Mucosa of rectum (tissue), 2 donors: ENCODE measurements around the gene ANO6.

Experiments used
- H3K27ac ChIP-seq, 2 donors: one replicate each; pipeline ENCODE4 v1.7.0; 2013; ENCODE audit warnings: inconsistent platforms in 2 of 2, low read depth in 2 of 2, low read length in 2 of 2
- H3K27me3 ChIP-seq, 2 donors: one replicate each; pipeline ENCODE4 v1.7.0; 2013; ENCODE audit warnings: low read length in 2 of 2; ENCODE audit not compliant: control insufficient read depth in 2 of 2, insufficient read depth in 2 of 2
- H3K36me3 ChIP-seq, 2 donors: one replicate each; pipeline ENCODE4 v1.7.0; 2013; ENCODE audit warnings: low read length in 2 of 2; ENCODE audit not compliant: control insufficient read depth in 2 of 2, insufficient read depth in 2 of 2
- H3K4me1 ChIP-seq, 2 donors: one replicate each; pipeline ENCODE4 v1.7.0; 2013; ENCODE audit warnings: low read length in 2 of 2, mild to moderate bottlenecking in 1 of 2; ENCODE audit not compliant: control insufficient read depth in 2 of 2, insufficient read depth in 2 of 2
- H3K4me3 ChIP-seq, 2 donors: one replicate each; pipeline ENCODE4 v1.7.0; 2013; ENCODE audit warnings: low read length in 2 of 2
- H3K9ac ChIP-seq, 2 donors: one replicate each; pipeline ENCODE4 v1.7.0; 2013; ENCODE audit warnings: low read length in 2 of 2, low read depth in 1 of 2, mild to moderate bottlenecking in 1 of 2
- H3K9me3 ChIP-seq, 2 donors: one replicate each; pipeline ENCODE4 v1.7.0; 2013; ENCODE audit warnings: low read length in 2 of 2; ENCODE audit not compliant: control insufficient read depth in 2 of 2
- donor health status: healthy.
- donor health status: Normal muscosa, but diverticular disease.

Gene ANO6

GRCh38 chr12:45468751-45469615 is 253.1 kb downstream of the ANO6 start:
- H3K27ac ChIP-seq = no peak overlapping the region
- H3K4me1 ChIP-seq = no peaks in the 10 kb centered on the region
- no peak overlapping the region for H3K9ac ChIP-seq
- no peak overlapping the region for H3K4me3 ChIP-seq
- H3K36me3 ChIP-seq = no peaks in the 10 kb centered on the region
- no peaks in the 10 kb centered on the region for H3K9me3 ChIP-seq
- no peaks in the 10 kb centered on the region for H3K27me3 ChIP-seq

GRCh38 chr12:45469902-45470301 is 254.0 kb downstream of the ANO6 start:
- no peaks in the 10 kb centered on the region for H3K9me3 ChIP-seq
- no peak overlapping the region for H3K9ac ChIP-seq
- H3K4me1 ChIP-seq = no peaks in the 10 kb centered on the region
- H3K27me3 ChIP-seq = no peaks in the 10 kb centered on the region
- H3K36me3 ChIP-seq = no peaks in the 10 kb centered on the region
- no peak overlapping the region for H3K4me3 ChIP-seq
- no peak overlapping the region for H3K27ac ChIP-seq

GRCh38 chr12:45473636-45474035 is 257.7 kb downstream of the ANO6 start:
- Histone ChIP-seq H3K27ac (no peak overlapping the region), H3K9me3 (peaks cover 0 to under 1% of the 10 kb centered on the region in 2 donors), H3K9ac (no peak overlapping the region), H3K4me3 (no peak overlapping the region), H3K36me3 (no peaks in the 10 kb centered on the region), H3K27me3 (no peaks in the 10 kb centered on the region), H3K4me1 (no peaks in the 10 kb centered on the region)

DNA sequence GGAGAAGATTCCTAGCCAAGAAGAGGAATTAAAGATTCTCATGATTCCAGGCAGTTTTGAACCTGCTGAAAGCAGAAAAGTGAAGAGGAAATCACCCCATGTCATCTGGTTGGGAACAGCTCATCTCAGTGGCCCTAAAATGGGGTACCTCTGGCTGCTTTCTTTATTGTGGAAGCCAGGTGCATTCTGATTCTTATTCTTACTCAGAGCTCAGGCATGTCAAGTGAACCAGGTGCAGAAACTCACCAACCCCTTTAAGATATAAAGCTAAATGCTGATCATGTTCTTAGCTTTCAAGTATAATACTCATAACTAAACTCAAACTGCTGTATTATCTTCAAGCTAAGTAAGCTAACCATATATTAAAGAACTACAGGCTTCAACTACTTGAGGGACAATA is 259.7 kb downstream of the ANO6 start:
- Histone ChIP-seq H3K4me1 (no peaks in the 10 kb centered on the region), H3K27ac (no peak overlapping the region), H3K4me3 (no peak overlapping the region), H3K9ac (no peak overlapping the region), H3K9me3 (peaks cover 0 to 6% of the 10 kb centered on the region in 2 donors), H3K27me3 (no peaks in the 10 kb centered on the region), H3K36me3 (no peaks in the 10 kb centered on the region)

- Histone ChIP-seq H3K36me3 (no peaks in the 10 kb centered on the region), H3K4me1 (no peaks in the 10 kb centered on the region), H3K27me3 (no peaks in the 10 kb centered on the region), H3K9ac (no peak overlapping the region), H3K9me3 (peaks cover 0 to 6% of the 10 kb centered on the region in 2 donors), H3K4me3 (no peak overlapping the region), H3K27ac (no peak overlapping the region)
Measured at GRCh38 chr12:45477526-45477925, 261.6 kb downstream of the ANO6 start.

DNA sequence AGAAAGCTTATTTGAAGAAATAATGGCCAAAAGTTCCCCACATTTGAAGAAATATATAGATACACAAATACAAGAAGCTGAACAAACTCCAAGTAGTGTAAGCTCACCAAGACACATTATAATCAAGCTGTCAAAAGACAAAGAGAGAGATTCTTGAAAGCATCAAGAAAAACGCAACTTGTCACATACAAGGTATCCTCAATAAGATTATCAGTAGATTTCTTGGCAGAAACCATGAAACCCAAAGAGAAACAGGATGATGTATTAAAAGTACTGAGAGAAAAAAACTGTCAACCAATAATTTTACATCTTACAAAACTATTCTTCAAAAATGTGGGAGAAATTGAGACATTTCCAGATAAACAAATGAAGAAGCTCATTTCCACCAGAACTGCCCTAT is 263.0 kb downstream of the ANO6 start:
- Histone ChIP-seq H3K4me3 (no peak overlapping the region), H3K27ac (no peak overlapping the region), H3K9ac (no peak overlapping the region), H3K36me3 (no peaks in the 10 kb centered on the region), H3K27me3 (no peaks in the 10 kb centered on the region), H3K4me1 (no peaks in the 10 kb centered on the region), H3K9me3 (peaks cover 0 to 6% of the 10 kb centered on the region in 2 donors)

- no peaks in the 10 kb centered on the region for H3K27me3 ChIP-seq
Measured at GRCh38 chr12:45481746-45482145, 265.9 kb downstream of the ANO6 start.

DNA sequence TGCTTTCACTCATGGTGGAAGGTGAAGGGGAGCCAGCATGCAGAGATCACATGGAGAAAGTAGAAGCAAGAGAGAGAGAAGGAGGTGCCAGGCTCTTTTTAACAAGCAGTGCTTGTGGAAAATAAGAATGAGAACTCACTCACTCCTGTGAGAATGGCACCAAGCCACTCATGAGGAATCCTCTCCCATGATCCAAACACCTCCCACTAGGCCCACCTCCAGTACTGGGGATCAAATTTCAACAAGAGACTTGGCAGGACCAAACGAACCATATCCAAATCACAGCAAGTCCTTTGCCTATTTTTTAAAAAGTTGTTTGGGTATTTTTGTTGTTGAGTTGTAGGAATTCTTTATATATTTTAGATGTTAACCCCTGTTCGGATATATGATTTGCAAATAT is 267.7 kb downstream of the ANO6 start:
- no peak overlapping the region for H3K9ac ChIP-seq
- H3K36me3 ChIP-seq = no peaks in the 10 kb centered on the region
- no peaks in the 10 kb centered on the region for H3K4me1 ChIP-seq
- peaks cover 0 to 6% of the 10 kb centered on the region in 2 donors for H3K9me3 ChIP-seq
- H3K4me3 ChIP-seq = no peak overlapping the region
- no peaks in the 10 kb centered on the region for H3K27me3 ChIP-seq
- H3K27ac ChIP-seq = no peak overlapping the region

More at GRCh38 chr12:45481746-45482145, 265.9 kb downstream of the ANO6 start:
- H3K4me1 ChIP-seq = no peaks in the 10 kb centered on the region
- H3K9ac ChIP-seq = no peak overlapping the region
- H3K9me3 ChIP-seq = peaks cover 0 to 6% of the 10 kb centered on the region in 2 donors
- H3K27ac ChIP-seq = no peak overlapping the region
- H3K4me3 ChIP-seq = no peak overlapping the region
- no peaks in the 10 kb centered on the region for H3K36me3 ChIP-seq
